Stimulated activated CD4-positive, alpha-beta T cell treated with anti-CD3 and anti-CD28 coated beads, Interleukin-4, amount 100 ng/mL, for 24 hours (primary cell): ENCODE results near the gene GNE.
"Not testable (repeated sequence)": the region's sequence is repeated elsewhere in the genome, so short reads cannot be mapped to it uniquely, and the experiment has no call there.

ENCODE experiments used
- DNase-seq: peaks from one replicate; pipeline ENCODE4 v3.0.0-alpha.2; 2020

The GNE gene

GRCh38 chr9:36268007-36268427 lies 9.8 kb upstream of the GNE start:
- DNase-seq, result no peak

GRCh38 chr9:36264896-36265295 lies 6.6 kb upstream of the GNE start:
- no peak for DNase-seq

DNA sequence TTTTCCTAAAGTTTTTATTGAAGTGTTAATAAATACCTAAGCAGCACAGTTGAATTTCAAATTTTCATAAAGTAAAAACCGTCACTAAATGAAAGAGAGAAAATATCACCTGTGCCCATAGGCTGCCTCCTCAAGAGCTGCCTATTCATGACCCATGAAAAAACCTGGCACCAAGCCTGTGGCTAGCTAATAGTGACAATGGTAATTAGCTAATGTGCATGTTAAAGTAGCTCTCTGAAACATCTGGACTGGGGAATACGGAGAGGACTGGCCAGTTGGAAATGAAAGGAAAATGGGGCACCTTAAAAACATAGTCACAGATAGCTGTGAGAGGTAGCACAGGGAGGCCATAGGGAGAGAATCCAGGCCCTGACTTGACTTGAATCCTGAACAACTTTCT lies 5.4 kb upstream of the GNE start:
- no peak for DNase-seq

DNA sequence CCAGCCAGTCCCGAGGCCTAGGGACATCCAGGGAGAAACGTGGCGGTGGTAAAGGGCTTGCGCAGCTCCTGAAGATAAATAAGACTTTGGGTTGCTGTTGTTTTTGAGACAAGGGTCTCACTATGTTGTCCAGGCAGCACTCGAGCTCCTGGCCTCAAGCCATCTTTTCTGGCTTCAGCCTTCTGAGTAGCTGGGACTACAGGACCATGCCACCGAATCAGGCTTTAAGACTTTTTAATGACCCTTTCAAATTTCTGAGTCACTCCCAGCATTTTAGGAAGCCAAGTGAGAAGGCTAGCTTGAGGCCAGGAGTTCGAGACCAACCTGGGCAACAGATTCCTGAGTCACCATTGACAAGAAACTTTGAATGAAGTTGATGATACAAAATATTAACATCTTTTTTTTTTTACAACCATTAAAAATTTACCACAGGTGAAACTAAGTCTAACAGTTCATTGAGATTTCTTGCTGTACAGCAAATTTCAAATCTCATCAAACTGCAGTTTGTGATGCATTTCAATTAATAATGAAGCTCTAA lies 817 bp upstream of the GNE start:
- DNase-seq, result no peak

GRCh38 chr9:36251428-36251827 lies 6.8 kb downstream of the GNE start:
- DNase-seq, result no peak

DNA sequence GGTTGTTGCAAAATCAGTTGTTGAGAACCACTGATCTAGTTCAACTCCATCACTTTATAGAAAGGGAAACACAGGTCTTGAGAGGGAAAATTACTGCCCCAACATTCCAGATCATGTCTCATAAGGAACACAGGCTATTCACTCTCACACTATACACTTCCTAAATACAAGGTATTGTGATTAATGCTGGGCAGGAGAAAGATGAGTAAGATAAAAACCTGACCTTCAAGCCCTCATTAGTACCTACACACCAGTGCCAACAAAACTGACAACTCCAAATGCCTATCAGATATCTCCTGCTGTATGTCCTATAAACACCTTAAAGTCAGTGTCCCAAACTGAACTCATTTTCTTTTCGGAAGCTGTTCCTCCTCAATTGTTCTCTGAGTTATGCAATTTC lies 8.2 kb downstream of the GNE start:
- DNase-seq, result no peak

- no peak for DNase-seq
These were observed 9.1 kb downstream of the GNE start for GRCh38 chr9:36249189-36249588.

GRCh38 chr9:36248061-36248460 lies 10.2 kb downstream of the GNE start:
- not testable (repeated sequence) for DNase-seq

GRCh38 chr9:36247356-36247755 lies 10.9 kb downstream of the GNE start:
- no peak for DNase-seq

- no peak for DNase-seq
These were observed 12.3 kb downstream of the GNE start for GRCh38 chr9:36245906-36246305.

DNA sequence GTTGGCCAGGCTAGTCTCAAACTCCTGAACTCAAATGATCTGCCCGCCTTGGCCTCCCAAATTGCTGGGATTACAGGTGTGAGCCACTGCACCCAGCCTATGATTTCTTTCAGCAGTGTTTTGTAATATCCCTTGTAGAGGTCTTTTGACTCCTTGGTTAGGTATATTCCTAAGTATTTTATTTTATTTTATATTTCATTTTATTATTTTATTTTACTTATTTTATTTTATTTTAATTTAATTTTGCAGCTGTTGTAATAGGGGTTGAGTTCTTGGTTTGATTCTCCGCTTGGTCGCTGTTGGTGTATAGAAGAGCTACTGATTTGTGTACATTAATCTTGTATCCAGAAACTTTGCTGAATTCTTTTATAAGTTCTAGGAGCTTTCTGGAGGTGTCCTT lies 18.6 kb downstream of the GNE start:
- DNase-seq, result not testable (repeated sequence)

DNA sequence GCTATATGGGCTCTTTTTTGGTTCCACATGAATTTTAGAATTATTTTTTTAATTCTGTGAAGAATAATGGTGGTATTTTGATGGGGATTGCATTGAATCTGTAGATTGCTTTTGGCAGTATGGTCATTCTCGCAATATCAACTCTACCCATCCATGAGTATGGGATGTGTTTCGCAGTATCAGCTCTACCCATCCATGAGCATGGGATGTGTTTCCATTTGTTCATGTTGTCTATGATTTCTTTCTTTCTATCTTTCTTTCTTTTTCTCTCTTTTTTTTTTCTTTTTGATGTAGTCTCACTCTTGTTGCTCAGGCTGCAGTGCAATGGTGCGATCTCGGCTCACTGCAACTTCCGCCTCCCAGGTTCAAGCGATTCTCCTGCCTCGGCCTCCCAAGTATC lies 19.0 kb downstream of the GNE start:
- DNase-seq, result not testable (repeated sequence)

- DNase-seq, result no peak
These were observed 21.0 kb downstream of the GNE start for GRCh38 chr9:36237230-36237629.

GRCh38 chr9:36222449-36222848 lies 35.8 kb downstream of the GNE start:
- no peak for DNase-seq

- no peak for DNase-seq
These were observed 36.6 kb downstream of the GNE start for GRCh38 chr9:36221667-36222066.

GRCh38 chr9:36218411-36218901 lies 39.8 kb downstream of the GNE start:
- DNase-seq, result no peak

GRCh38 chr9:36218011-36218410 lies 40.2 kb downstream of the GNE start:
- no peak for DNase-seq

- DNase-seq, result no peak
These were observed 40.8 kb downstream of the GNE start for GRCh38 chr9:36217256-36217968.

- DNase-seq, result no peak
These were observed 43.7 kb downstream of the GNE start for GRCh38 chr9:36214571-36214970.

GRCh38 chr9:36213989-36214388 lies 44.3 kb downstream of the GNE start:
- no peak for DNase-seq

- no peak for DNase-seq
These were observed 44.9 kb downstream of the GNE start for GRCh38 chr9:36213387-36213786.

- no peak for DNase-seq
These were observed 46.7 kb downstream of the GNE start for GRCh38 chr9:36211510-36211909.

- no peak for DNase-seq
These were observed 47.5 kb downstream of the GNE start for GRCh38 chr9:36210722-36211121.

- DNase-seq, result no peak
These were observed 49.6 kb downstream of the GNE start for GRCh38 chr9:36208521-36209253.
